DOHH2 (cell line): ENCODE data around the gene PRKCZ.

Source experiments
- H3F3A ChIP-seq: fragments of 200-600 bp; sonication (generic), shearing (Covaris generic); 2 replicates; pipeline ENCODE4 v1.6.0; 2016; ENCODE audit warnings: antibody characterized with exemption, mild to moderate bottlenecking; ENCODE audit not compliant: control insufficient read depth, insufficient read depth
- H3K27ac ChIP-seq: fragments of 200-600 bp; sonication (generic); 2 replicates; pipeline ENCODE4 v1.5.1; 2014; ENCODE audit warnings: low read depth, mild to moderate bottlenecking, low read length, moderate library complexity
- H3K27me3 ChIP-seq: fragments of 200-600 bp; sonication (generic); 2 replicates; pipeline ENCODE4 v1.6.1; 2014; ENCODE audit warnings: mild to moderate bottlenecking, low read length, mixed read lengths; ENCODE audit not compliant: control insufficient read depth
- H3K36me3 ChIP-seq: fragments of 200-600 bp; sonication (generic); 2 replicates; pipeline ENCODE4 v1.6.1; 2014; ENCODE audit warnings: mild to moderate bottlenecking, low read length, moderate library complexity, mixed read lengths; ENCODE audit not compliant: control insufficient read depth
- H3K4me1 ChIP-seq: fragments of 200-600 bp; sonication (generic); 2 replicates; pipeline ENCODE4 v1.6.1; 2014; ENCODE audit warnings: mild to moderate bottlenecking, low read length, mixed read lengths; ENCODE audit not compliant: control insufficient read depth
- H3K4me2 ChIP-seq: fragments of 200-600 bp; sonication (generic); 2 replicates; pipeline ENCODE4 v1.6.0; 2014; ENCODE audit warnings: mild to moderate bottlenecking, low read length, moderate library complexity
- H3K4me3 ChIP-seq: fragments of 200-600 bp; sonication (generic); 2 replicates; pipeline ENCODE4 v1.5.1; 2014; ENCODE audit warnings: mild to moderate bottlenecking, low read length, mixed read lengths
- H3K79me2 ChIP-seq: fragments of 200-600 bp; sonication (generic); 2 replicates; pipeline ENCODE4 v1.6.1; 2014; ENCODE audit warnings: mild to moderate bottlenecking, low read length, mixed read lengths; ENCODE audit not compliant: control insufficient read depth
- H3K9me2 ChIP-seq: fragments of 200-600 bp; sonication (generic); replicated peaks from 2 replicates; pipeline ENCODE4 v1.6.1; 2014; ENCODE audit warnings: mild to moderate bottlenecking, low read length, mixed read lengths; ENCODE audit not compliant: control insufficient read depth
- H3K9me3 ChIP-seq: fragments of 200-600 bp; sonication (generic); 2 replicates; pipeline ENCODE4 v1.6.1; 2014; ENCODE audit warnings: antibody characterized with exemption, low read length, mixed read lengths; ENCODE audit not compliant: control insufficient read depth, insufficient read depth
- H4K20me1 ChIP-seq: fragments of 200-600 bp; sonication (generic); 2 replicates; pipeline ENCODE4 v1.6.0; 2014; ENCODE audit warnings: low read depth, mild to moderate bottlenecking, antibody characterized with exemption, low read length, moderate library complexity; ENCODE audit not compliant: control insufficient read depth, insufficient read depth
- CTCF ChIP-seq: fragments of 200-600 bp; sonication (generic); IDR thresholded peaks from one replicate; pipeline ENCODE4 v1.5.1; 2014; ENCODE audit warnings: antibody characterized with exemption, mild to moderate bottlenecking, low read depth, low read length; ENCODE audit not compliant: poor library complexity, severe bottlenecking
- EZH2phosphoT487 ChIP-seq: fragments of 200-600 bp; sonication (generic); IDR thresholded peaks from 2 replicates; pipeline ENCODE4 v1.6.1; 2017; ENCODE audit warnings: borderline replicate concordance, mild to moderate bottlenecking, antibody characterized with exemption, low read length, moderate library complexity, mixed read lengths

PRKCZ gene

DNA sequence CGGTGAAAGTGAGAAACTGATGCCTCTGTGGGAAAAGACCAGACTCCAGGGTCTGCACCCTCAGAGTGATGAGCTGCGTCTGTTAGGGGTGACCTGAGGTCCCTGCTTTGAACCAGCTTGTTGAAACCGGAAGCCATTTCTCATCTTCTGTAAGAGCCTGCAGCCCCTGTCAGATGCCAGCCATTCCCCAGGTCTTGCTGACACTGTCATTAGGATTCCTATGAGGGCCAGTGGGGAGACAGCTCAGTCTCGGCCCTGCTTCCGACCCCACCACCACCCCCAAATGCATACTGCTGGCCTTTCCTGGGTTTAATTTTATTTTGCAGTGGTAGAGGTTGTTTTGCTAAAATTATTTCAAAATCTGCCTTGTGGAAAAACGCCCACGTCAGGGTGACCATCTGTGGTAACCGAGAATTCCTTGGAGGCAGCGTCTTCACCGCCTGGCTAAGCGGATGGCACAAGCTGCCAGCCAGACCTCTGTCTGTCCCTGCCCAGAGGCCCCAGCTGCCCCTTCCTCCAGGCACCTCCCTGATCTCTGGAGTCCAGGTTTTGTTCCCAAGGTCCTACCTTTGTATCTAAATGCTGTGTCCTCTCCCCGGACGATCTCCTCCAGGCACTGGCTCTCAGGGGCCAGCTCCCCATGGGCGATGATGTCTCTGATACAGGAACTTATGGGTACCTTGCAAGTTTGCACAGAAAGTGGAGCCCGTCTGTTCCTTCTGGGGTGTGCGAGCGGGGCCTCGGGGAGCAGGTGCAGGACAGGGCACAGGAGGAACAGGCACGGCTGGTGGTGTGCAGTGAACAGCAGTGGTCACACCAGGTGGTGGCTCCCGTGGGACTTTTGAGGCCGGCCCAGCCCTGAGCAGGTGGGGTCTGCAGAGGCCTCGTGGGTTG is 49.9 kb downstream of the PRKCZ start:
- no peak for TF ChIP-seq CTCF
- TF ChIP-seq EZH2phosphoT487 = no peak
- Histone ChIP-seq H3K9me3 (peaks cover 3% of the 10 kb centered on the region; the same call in 1 of the 2 replicates), H3K9me2 (no peaks in the 10 kb centered on the region), H3K4me2 (no peak overlapping the region), H4K20me1 (no peaks in the 10 kb centered on the region), H3K79me2 (no peaks in the 10 kb centered on the region), H3K4me3 (no peak overlapping the region), H3K36me3 (no peaks in the 10 kb centered on the region), H3K27ac (no peak overlapping the region), H3F3A (no peaks in the 10 kb centered on the region), H3K27me3 (no peaks in the 10 kb centered on the region), H3K4me1 (no peaks in the 10 kb centered on the region)

DNA sequence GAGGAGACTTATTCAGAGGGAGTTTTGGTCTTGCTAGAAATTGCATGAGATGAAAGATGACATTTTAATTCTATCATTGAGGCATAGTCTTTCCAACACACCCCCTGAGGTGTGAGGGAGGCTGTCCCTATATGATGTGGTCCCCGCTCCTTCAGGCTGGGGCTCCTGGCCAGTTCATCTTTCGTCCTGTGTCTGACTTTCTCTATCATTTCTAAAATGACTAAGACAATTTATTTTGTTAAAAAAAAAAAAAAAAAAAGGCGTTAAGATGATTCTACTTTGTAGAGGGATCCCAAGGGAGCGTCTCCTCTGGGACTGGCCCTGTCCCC is 50.5 kb downstream of the PRKCZ start:
- Histone ChIP-seq H3K4me2 (no peak overlapping the region), H4K20me1 (no peaks in the 10 kb centered on the region), H3K9me2 (no peaks in the 10 kb centered on the region)

GRCh38 chr1:2101531-2101930 is 51.3 kb downstream of the PRKCZ start:
- Histone ChIP-seq H3K9me2 (no peaks in the 10 kb centered on the region), H3K79me2 (no peaks in the 10 kb centered on the region), H3K27ac (no peak overlapping the region), H3K4me1 (no peaks in the 10 kb centered on the region), H3K4me2 (no peak overlapping the region), H4K20me1 (no peaks in the 10 kb centered on the region), H3F3A (no peaks in the 10 kb centered on the region), H3K27me3 (no peaks in the 10 kb centered on the region), H3K36me3 (no peaks in the 10 kb centered on the region), H3K9me3 (no peaks in the 10 kb centered on the region; the same call in 1 of the 2 replicates), H3K4me3 (no peak overlapping the region)
- TF ChIP-seq EZH2phosphoT487 (no peak), CTCF (no peak)

More for the DNA sequence above, 50.5 kb downstream of the PRKCZ start:
- no peaks in the 10 kb centered on the region for H3K4me1 ChIP-seq
- no peak overlapping the region for H3K4me3 ChIP-seq
- TF ChIP-seq CTCF (no peak), EZH2phosphoT487 (no peak)
- H3K79me2 ChIP-seq = no peaks in the 10 kb centered on the region
- no peak overlapping the region for H3K27ac ChIP-seq
- no peaks in the 10 kb centered on the region for H3K27me3 ChIP-seq
- H3K9me3 ChIP-seq = peaks cover 3% of the 10 kb centered on the region; the same call in 1 of the 2 replicates
- H3K36me3 ChIP-seq = no peaks in the 10 kb centered on the region
- H3F3A ChIP-seq = no peaks in the 10 kb centered on the region
